Endometrial microvascular endothelial cells (primary cell): ENCODE data around the gene CFAP65. TPM values are rescaled to one million over a fixed set of nuclear protein-coding genes. Genes with fewer than 3 reads are reported as not detected.

ENCODE experiments used
- in situ Hi-C: cut with HindIII; loops from 2 replicates; pipeline ENCODE4 v1.10.0; 2017; ENCODE audit warnings: low sequenced_read_pairs, low pct_unique_long_range_greater_than_20kb; ENCODE audit errors: inconsistent ontology term
- total RNA-seq: library from RNA; depleted of rRNA; stranded (reverse); fragments of >200 nt; gene quantifications from one replicate; pipeline ENCODE4 v1.2.3, GENCODE V29; 2015; ENCODE audit errors: inconsistent ontology term

Gene CFAP65, protein sequence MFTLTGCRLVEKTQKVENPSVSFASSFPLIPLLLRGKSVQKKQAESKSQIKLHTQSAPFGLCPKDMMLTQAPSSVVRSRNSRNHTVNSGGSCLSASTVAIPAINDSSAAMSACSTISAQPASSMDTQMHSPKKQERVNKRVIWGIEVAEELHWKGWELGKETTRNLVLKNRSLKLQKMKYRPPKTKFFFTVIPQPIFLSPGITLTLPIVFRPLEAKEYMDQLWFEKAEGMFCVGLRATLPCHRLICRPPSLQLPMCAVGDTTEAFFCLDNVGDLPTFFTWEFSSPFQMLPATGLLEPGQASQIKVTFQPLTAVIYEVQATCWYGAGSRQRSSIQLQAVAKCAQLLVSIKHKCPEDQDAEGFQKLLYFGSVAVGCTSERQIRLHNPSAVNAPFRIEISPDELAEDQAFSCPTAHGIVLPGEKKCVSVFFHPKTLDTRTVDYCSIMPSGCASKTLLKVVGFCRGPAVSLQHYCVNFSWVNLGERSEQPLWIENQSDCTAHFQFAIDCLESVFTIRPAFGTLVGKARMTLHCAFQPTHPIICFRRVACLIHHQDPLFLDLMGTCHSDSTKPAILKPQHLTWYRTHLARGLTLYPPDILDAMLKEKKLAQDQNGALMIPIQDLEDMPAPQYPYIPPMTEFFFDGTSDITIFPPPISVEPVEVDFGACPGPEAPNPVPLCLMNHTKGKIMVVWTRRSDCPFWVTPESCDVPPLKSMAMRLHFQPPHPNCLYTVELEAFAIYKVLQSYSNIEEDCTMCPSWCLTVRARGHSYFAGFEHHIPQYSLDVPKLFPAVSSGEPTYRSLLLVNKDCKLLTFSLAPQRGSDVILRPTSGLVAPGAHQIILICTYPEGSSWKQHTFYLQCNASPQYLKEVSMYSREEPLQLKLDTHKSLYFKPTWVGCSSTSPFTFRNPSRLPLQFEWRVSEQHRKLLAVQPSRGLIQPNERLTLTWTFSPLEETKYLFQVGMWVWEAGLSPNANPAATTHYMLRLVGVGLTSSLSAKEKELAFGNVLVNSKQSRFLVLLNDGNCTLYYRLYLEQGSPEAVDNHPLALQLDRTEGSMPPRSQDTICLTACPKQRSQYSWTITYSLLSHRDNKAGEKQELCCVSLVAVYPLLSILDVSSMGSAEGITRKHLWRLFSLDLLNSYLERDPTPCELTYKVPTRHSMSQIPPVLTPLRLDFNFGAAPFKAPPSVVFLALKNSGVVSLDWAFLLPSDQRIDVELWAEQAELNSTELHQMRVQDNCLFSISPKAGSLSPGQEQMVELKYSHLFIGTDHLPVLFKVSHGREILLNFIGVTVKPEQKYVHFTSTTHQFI (N-terminal part only)
- total RNA-seq = not detected

DNA sequence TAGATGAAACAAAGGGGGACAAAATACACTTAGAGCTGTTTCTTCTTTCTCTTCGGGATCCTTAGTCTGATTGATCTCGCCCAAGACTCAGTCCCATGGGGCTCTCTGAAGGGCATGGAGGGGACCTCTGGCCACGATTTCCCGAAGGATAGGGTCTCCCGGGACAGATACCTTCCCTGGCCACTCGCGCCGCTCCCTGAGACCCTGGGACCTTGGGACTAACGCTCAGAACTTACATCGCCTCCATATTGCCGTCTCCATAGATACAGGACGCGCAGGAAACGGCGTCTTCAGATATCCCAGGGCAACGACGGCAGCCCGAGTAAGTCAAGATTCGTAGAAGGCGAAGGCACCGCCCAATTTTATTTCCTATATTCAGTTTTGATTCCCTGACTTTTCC lies at the start of gene CFAP65:
TSS of gene CFAP65 (minus strand) at position 265 of the 400 bp plus-strand sequence. CDS start 2,468 bp downstream, outside the sequence.
- in situ Hi-C loops = no loop called here

DNA sequence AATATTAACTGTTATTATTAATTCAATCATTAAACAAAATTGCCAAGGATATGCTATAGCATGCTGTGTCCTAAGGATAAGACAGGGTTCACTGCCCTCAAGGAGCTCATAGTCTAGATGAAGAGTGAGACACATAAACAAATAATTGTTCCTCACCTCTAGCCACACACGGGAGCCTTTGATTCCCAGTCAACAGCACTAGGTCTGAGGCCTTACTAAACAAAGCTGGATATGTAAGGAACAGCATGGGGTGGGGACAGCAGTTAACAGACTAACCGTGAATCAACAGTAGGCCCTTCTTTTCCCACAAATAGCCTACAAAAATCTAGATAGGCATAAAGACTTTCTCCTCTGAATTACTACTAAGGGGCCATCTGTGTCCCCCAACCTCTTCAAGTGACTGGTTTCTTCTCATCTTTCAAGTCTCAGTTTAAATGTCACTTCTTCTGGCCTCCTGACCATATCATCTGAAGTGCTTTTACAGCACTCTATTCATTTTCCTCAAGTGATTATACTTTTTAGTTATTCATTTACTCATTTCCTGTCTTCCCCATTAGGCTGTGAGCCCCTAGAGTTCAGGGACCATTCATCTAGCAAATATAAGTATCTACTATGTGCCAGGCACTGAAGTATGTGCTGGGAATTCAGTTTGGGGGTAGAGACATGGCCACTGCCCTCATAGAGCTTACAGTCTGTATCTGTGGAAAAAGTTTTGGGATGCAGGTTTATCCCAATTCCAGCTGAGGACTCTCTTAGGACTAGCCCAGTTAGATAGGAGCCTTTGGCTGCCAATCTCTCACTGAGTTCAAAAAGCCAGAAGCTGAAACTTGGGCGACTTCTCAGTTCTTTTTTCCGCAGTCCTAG lies 49.4 kb upstream of the CFAP65 start:
- in situ Hi-C loops = no loop called here

DNA sequence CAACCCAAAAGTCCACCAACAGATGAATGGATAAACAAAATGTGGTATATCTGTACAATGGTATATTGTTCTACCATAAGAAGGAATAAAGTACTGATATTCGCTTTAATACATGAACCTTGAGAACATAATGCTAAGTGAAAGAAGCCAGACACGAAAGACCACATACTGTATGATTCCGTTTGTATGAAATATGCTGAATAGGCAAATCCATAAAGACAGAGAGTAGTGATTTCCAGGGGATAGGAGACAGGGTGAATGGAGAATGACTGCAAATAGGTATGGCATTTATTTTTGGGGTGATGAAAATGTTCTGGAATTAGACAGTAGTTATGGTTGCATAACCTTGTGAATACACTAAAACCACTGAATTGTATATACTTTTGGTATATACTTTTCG lies 48.0 kb upstream of the CFAP65 start:
- in situ Hi-C loops = no loop called here

DNA sequence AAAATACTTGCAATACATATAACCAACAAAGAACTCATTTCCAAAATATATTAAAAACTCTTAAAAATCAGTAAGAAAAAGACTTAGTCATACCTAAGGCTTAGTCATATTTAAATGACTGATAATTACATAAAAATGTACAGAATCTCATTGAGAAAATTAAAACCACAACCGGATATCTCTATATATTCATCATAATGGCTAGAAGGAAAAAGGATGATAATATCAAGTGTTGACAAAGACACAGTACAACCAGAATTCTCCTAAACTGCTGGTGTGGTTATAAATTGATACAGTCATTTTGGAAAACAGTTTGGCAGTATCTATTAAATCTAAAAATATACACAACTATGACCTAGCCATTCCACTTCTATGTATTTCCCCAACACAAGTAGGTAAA lies 46.5 kb upstream of the CFAP65 start:
- in situ Hi-C loops = no loop called here

DNA sequence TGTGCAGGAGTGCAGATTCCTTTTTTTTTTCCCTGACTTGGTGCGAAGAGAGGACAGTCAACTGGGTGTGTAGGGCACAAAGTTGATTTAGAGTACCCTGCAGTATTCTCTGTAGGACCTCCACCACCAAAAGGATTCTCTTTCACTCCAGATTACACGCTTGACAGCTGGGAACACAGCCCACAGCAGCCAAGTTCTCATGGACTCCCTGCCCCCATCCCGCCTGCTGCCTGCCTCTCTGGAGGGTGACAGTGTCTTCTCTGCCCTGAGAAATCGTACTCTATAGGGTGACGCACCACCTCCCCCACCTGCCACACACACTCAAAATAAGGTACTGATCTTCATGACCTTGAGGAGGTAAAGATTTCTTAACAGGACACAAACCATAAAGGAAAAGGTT lies 46.0 kb upstream of the CFAP65 start:
- in situ Hi-C loops = no loop called here

DNA sequence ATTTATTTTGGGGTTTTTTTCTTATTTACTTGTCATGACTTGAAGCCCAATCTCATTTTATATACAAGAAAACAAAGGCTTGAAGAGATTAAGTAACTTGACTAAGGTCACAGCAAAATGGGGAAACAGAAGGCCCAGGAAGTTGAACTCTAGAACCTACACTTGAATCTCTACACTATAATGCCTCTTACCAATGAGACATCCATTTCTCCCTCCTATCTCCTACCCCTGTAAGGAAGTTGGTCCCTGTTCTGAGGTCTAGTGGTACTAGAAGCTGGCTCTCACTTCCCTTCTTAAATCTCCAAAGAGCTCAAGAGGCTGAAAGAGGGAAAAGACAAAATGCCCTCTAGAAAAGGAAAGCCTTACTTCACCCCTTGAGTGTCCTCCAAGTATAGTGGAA lies 44.9 kb upstream of the CFAP65 start:
- in situ Hi-C loops = no loop called here

DNA sequence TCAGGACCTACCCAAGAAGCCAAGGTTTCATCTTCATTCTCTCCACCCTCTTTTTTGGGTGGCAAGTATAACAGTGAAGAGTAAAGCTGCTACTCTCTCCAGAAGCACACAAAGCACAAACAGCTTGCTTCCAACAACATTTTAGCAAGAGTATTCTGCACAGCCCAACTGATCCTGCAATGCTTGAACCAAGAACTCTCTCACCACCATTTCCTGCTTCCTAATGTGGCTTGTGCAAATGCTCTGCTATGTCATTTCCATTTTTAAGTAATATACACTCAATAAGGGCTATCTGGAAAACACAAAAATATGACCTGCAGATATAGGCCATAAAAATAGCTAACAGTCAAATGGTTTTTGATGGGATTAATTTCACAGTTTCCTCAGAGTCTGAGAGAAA lies 43.5 kb upstream of the CFAP65 start:
- in situ Hi-C loops = no loop called here

DNA sequence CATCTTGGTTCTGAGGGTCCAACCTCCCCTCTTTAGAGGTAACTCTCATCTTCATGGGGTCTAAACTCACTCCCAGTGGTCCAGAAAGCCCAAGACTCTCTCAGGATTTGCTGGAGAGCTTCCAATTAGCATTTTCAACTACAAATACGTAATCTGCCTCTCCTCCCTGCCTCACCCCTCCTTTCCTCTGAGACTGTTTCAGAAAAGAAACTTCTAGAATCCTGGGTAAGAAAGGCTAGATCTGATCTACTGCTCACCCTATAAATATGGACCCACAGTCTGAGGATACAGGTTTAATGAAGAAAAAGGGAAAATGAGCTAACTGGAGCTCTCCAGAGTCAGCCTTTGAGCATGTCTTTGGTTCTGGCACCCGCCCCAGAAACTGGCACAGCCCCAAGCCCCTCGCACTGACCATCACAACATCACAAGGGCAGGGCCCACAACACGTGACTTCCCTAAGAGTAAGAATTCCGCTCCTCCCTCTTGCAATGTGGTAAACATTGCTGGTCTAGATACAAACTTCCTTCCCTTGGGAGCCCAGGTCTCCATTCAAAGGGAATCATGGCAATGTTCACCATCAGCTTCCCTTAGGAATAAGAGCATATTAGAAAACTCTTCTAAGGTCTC lies 41.1 kb upstream of the CFAP65 start:
- in situ Hi-C loops = no loop called here

DNA sequence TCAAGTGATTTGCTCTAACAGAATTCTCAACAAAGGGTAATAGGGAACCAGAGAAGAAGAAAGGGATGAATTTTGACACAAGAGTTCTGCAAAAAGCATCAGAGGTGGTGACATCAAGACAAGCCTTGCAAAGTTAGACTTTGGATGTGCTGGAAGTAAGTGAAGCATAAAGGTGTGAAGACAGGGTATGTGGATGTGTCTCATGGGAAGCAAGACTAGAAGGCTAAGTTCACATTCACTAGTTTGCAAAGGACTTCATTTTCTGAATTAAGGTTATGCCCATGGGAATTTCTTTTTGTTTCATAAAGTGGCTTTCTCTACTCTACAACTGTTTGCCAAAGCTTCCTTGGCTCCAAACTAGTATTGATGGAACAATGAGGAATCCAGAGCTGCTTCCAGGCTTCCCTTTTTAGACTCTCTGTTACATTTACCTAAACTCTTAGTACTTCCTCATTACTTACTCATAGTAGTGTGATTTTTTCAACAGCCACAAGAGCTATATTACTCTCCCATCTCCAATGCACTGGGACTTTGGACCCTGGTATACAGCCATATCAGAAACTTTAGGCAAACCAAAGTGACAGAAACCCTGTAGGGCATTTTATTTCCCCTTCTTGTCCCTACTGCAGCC lies 40.5 kb upstream of the CFAP65 start:
- in situ Hi-C loops = no loop called here

DNA sequence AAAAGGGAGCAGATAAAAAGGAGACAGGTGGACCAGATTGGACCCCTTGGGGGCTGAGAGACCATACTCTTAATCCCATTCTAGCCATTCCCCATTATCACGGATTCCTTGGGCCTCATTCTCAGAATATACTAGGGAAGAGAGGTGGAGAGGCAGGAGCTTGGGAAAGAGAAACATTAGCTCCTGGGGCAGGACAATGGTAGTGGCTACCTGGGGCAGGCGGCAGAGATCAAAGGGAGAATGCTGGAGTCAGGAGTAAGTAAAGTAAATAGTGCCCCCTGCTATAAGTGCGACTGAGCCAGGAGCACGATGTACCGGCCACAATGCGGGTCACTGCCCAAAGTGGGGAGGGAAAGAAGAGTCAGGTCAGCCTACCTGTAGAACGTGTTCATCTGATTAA lies 39.8 kb upstream of the CFAP65 start:
- in situ Hi-C loops = no loop called here

DNA sequence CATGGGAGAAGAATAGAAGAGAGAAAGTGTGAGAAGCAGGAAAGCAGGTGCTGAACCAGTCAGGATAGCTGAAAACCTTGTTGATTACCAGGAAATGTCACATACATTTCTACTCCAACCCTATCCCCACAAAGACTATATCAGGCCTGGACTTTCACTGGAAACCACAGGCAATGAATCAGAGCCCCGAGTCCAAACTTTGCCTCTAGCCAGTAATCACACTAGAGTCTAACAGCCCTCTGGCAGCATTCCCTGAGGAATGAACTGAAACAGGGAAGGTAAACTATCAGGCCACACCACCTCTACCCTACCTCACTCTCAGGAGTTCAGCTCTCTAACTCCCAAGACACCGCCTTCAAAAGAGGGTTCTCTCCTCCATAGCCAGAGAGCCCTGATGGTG lies 38.1 kb upstream of the CFAP65 start:
- in situ Hi-C loops = no loop called here

DNA sequence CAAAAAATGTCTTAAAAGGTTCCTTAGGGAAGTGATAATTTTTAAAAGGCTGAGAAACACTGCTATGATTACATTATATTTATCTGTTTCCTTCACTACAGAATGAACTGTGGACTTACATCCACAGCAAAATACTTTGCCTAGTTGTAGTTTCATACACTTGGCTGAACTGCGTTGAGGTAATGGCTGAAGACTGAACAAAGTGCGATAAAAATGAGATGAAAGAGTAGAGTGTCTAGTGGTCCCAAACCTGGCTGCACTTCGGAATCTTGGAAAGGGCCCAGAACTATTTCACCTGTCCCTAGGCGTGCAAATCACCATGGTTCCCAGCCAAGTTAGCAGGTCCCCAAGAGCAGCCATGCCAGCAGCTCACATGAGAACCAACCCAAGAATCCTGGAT lies 37.6 kb upstream of the CFAP65 start:
- in situ Hi-C loops = no loop called here

DNA sequence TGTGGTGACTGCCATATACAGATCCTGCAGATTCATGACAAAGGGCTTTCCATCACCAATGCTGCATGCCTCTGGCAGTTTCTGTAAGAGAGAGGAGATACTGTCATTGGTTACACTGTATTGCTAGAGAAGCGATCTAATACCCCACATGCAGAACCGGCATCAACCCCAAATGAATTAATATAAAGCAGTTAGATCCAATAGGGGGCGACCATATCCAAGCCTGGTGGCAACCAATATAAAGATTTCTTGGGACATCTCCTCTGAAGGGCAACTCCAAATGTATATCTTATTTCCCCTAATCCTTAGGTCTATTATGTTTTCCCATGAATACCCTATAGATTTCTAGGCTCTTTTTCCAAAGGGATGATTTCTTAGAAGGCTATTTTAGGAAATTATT lies 36.8 kb upstream of the CFAP65 start:
- in situ Hi-C loops = no loop called here

DNA sequence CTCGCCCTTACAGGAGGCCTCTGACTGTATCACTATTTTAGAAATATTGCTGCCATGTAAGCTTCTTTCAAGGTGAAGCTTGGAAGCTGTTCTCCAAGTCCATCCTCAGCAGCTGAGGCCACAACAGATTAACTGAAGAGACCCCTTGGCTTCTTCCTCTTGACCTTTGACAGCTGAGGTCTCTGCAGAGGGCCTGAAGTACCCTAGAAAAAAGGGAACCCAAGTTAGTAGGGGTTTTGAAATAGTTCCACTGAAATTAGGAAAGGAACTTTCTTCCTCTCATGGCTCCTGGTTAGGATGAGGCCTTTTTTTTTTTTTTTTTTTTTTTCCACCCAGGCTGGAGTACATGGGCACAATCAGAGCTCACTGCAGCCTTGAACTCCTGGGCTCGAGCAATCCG lies 34.9 kb upstream of the CFAP65 start:
- in situ Hi-C loops = no loop called here

DNA sequence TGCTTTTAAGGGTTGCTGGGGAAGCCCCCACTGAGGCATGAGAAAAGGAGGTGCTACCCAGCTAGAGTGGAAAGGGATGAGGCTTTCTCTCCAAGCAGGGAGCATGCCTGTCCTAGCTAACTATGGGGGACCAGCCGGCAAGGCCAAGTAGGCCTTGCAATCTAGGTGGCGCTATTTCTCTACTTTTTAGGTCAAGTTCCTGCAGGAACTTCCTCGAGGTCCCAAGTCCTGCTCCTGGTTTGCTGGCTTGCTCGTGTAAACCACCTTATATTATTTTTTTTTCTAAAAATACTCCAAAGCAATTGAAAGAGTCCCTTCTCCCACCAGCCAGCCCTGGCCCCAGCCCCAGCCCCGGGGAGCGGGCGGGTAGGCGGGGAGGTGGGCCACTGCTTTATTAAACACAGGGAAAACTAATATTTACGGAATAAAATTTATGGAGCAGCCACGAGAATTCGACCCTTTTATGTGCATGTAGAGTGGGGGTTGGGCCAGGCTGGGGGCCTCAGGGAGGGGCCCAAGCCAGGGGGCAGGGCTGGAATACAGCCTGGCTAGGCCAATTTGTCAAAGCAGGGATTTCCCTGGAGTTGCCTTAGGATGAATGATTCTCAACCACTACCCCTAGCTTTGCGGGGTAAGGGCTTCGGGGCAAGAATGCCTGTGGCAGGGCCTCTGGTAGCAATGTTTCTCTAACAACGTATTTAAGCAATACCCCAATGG lies 32.3 kb upstream of the CFAP65 start:
- in situ Hi-C loops = no loop called here

DNA sequence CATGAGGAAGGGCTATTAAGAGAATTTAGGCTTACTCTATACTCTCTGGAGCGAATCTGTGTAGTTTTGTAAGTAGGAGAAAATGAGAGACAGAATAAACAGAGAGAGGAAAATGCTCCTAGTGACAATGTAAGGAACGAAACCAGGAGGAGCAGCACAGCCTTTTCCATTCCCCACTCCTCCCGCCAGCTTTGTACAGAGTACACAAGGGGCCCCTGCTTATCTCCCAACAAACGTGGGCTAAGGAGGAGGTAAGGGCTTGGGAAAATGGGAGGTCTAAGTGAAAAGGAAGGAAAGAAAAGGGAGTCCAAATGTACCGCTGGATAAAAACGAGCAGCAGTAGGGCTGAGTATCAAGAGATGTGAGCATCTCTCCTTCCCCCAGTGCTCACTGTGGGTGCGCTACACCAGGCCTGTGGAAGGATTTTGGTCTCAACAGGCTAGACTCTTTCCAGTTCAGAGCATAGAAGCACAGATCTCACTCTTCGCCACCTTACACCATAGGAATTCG lies 31.5 kb upstream of the CFAP65 start:
- in situ Hi-C loops = no loop called here
